GM12878 (cell line): ENCODE data around the gene TSPAN16. TPM values are rescaled to one million over a fixed set of nuclear protein-coding genes. Genes with fewer than 3 reads are reported as not detected.

Experiments
- ATAC-seq: fragments of 200-7000 bp; cut with Tn5 transposase; 3 replicates; pipeline ENCODE4 v1.9.1; 2020; ENCODE audit warnings: mild to moderate bottlenecking, moderate library complexity
- BruUV-seq: library from RNA; stranded (reverse); fragments of 400-500 nt; replicated peaks from 2 replicates; lab custom pipeline; 2021; lab: Mats Ljungman, UMichigan
- CTCF ChIA-PET: fragments of 300-600 bp; sonication (Branson Sonifier 250); formaldehyde crosslinking; extraction: SDS; loops from one replicate; lab custom pipeline; 2021; ENCODE audit warnings: inconsistent platforms; lab: Yijun Ruan, JAX
- POLR2A ChIA-PET: fragments of 350-600 bp; formaldehyde crosslinking; extraction: SDS; loops from one replicate; lab custom pipeline; 2021; ENCODE audit warnings: inconsistent platforms; lab: Charles Lee
- RAD21 ChIA-PET: fragments of 300-600 bp; sonication (Branson Sonifier 250); formaldehyde crosslinking; loops from one replicate; lab custom pipeline; 2023; ENCODE audit warnings: antibody characterized with exemption; ENCODE audit not compliant: unreplicated experiment; lab: Charles Lee
- SMC1A ChIA-PET: fragments of 300-600 bp; sonication (Branson Sonifier 250); formaldehyde crosslinking; loops from one replicate; lab custom pipeline; 2023; ENCODE audit not compliant: unreplicated experiment, uncharacterized antibody; lab: Charles Lee
- DNase-seq: peaks from one replicate; pipeline ENCODE4 v3.0.0-alpha.2; 2011; ENCODE audit warnings: low read depth, low spot score
- FAIRE-seq: peaks from 3 replicates; lab custom pipeline; 2011; peaks lifted over from hg19 to GRCh38; lab: Jason Lieb, UNC
- H2AFZ ChIP-seq: 2 replicates; pipeline ENCODE4 v1.6.0; 2011; ENCODE audit warnings: low read depth, low read length, control low read depth; ENCODE audit not compliant: control insufficient read depth
- H3K27ac ChIP-seq: 2 replicates; pipeline ENCODE4 v1.5.1; 2011; ENCODE audit warnings: control low read depth; ENCODE audit not compliant: control insufficient read depth, insufficient read depth
- H3K27me3 ChIP-seq, 2 experiments: replicated peaks in 1 of 2; 2 replicates each; pipeline versions ENCODE4 v1.6.0 to v1.6.1; 2011; ENCODE audit warnings: low read length in 1 of 2; ENCODE audit not compliant: control insufficient read depth in 2 of 2, insufficient read depth in 2 of 2
- H3K36me3 ChIP-seq, 2 experiments: 2 replicates each; pipeline ENCODE4 v1.5.1; 2011; ENCODE audit warnings: low read length in 1 of 2; ENCODE audit not compliant: control insufficient read depth in 2 of 2, insufficient read depth in 2 of 2
- H3K4me1 ChIP-seq: 2 replicates; pipeline ENCODE4 v1.6.1; 2011; ENCODE audit warnings: mild to moderate bottlenecking, low read length, moderate library complexity, mixed read lengths; ENCODE audit not compliant: control insufficient read depth, insufficient read depth
- H3K4me2 ChIP-seq: 2 replicates; pipeline ENCODE4 v1.6.0; 2011; ENCODE audit warnings: control low read depth; ENCODE audit not compliant: control insufficient read depth, insufficient read depth
- H3K4me3 ChIP-seq: fragments of 200-600 bp; sonication (generic); 2 replicates; pipeline ENCODE4 v1.5.1; 2016
- H3K79me2 ChIP-seq: 2 replicates; pipeline ENCODE4 v1.6.0; 2011; ENCODE audit warnings: low read length; ENCODE audit not compliant: control insufficient read depth, insufficient read depth
- H3K9ac ChIP-seq: 2 replicates; pipeline ENCODE4 v1.8.0; 2011; ENCODE audit warnings: low read length, control low read depth, mixed read lengths; ENCODE audit not compliant: control insufficient read depth, insufficient read depth
- H3K9me3 ChIP-seq: replicated peaks from 3 replicates; pipeline ENCODE4 v1.5.1; 2011; ENCODE audit warnings: mild to moderate bottlenecking, low read length; ENCODE audit not compliant: control insufficient read depth, insufficient read depth
- H4K20me1 ChIP-seq: 2 replicates; pipeline ENCODE4 v1.6.0; 2011; ENCODE audit not compliant: control insufficient read depth, insufficient read depth
- ATF7 ChIP-seq: fragments of 450-650 bp; IDR thresholded peaks from 2 replicates; pipeline ENCODE4 v1.6.1; 2016; ENCODE audit warnings: low read depth, mild to moderate bottlenecking
- BRCA1 ChIP-seq: IDR thresholded peaks from 2 replicates; pipeline ENCODE4 v1.6.1; 2011; ENCODE audit warnings: low read depth, low read length, improper control_type of control experiment
- DPF2 ChIP-seq: fragments of 450-650 bp; IDR thresholded peaks from 2 replicates; pipeline ENCODE4 v1.6.1; 2017; ENCODE audit warnings: mild to moderate bottlenecking
- ZBTB33 ChIP-seq: fragments of 450-650 bp; IDR thresholded peaks from 2 replicates; pipeline ENCODE4 v1.6.1; 2017; ENCODE audit warnings: mild to moderate bottlenecking
- WGBS: methylation state at CpG from one replicate; pipeline ENCODE4 v1.1.6; 2016; ENCODE audit warnings: low lambda C conversion rate; ENCODE audit not compliant: insufficient replicate concordance, insufficient coverage; ENCODE audit errors: missing lambda C conversion rate; 5-methylcytosine and 5-hydroxymethylcytosine counted together
- in situ Hi-C: fragments of 300-500 bp; cut with MboI; formaldehyde crosslinking; loops from 9 replicates; pipeline ENCODE4 v1.14.3; 2018; ENCODE audit warnings: mixed read lengths
- intact Hi-C: fragments of 100-400 bp; cut with micrococcal nuclease; formaldehyde crosslinking; loops from one replicate; pipeline ENCODE4 v1.14.2; 2022; ENCODE audit not compliant: unreplicated experiment
- polyA plus RNA-seq, 11 experiments: library from polyadenylated mRNA; depleted of rRNA in 4 of 11; unstranded in 6 of 11; stranded (reverse) in 5 of 11; fragments of >200 nt; fragmentation: Nextera tagmentation in 4 of 11; fragmentation: Illumina TruSeq in 1 of 11; extraction: Ambion mirVana in 4 of 11; extraction: Trizol in 1 of 11; gene quantifications; 1 replicate in 1 of 11; 2 replicates in 10 of 11; pipeline versions ENCODE4 v1.2.1 to v1.2.3, GENCODE V29; 2011 to 2016; ENCODE audit warnings: inconsistent platforms in 2 of 11, missing spikeins in 2 of 11, low read depth in 1 of 11
- total RNA-seq, 4 experiments: library from RNA; depleted of rRNA in 3 of 4; stranded (reverse); fragments of >200 nt in 3 of 4; fragmentation: Illumina TruSeq in 1 of 4; extraction: Trizol in 1 of 4; gene quantifications; 2 replicates each; pipeline versions ENCODE4 v1.2.1 to v1.2.3, GENCODE V29; 2013 to 2021

Gene TSPAN16
- total and polyA plus RNA-seq, 10 of the 15 experiments (the other 5 are each of a cell fraction or from before 2014, with no cell fraction given) = not detected

GRCh38 chr19:11291991-11292390 lies 4.0 kb upstream of the TSPAN16 start:
- Histone ChIP-seq H3K9me3 (no peaks in the 10 kb centered on the region), H3K79me2 (no peaks in the 10 kb centered on the region), H3K27ac (no peak overlapping the region), H3K4me1 (peaks cover 7% of the 10 kb centered on the region), H2AFZ (no peak overlapping the region; the same call in 1 of the 2 replicates), H4K20me1 (no peaks in the 10 kb centered on the region), H3K27me3 (no peaks in the 10 kb centered on the region), H3K36me3 (no peaks in the 10 kb centered on the region), H3K4me2 (no peak overlapping the region), H3K4me3 (no peak overlapping the region), H3K9ac (no peak overlapping the region)
- POLR2A ChIA-PET = interaction anchor here (0.6 kb wide), 1 partner anchor 162 kb away, joined by 3 read pairs; no protein-coding TSS in a partner anchor
- in situ Hi-C loops (loop anchor here (10.0 kb wide), 1 partner anchor 183 kb away; no protein-coding TSS in a partner anchor), intact Hi-C loops (loop anchor here (2.0 to 5.0 kb wide), 3 partner anchors 89 to 191 kb away; partner anchors contain the start of genes ODAD3 and PRKCSH)
- SMC1A ChIA-PET = interaction anchor here (1.4 to 4.1 kb wide), 2 partner anchors 83 to 89 kb away, joined by 3 to 40 read pairs; partner anchors contain the start of gene SWSAP1
- no peak for TF ChIP-seq BRCA1
- TF ChIP-seq ZBTB33 = no peak
- 0 out of 2 replicates have a peak, but pooled peaks have one; percentile 4 for TF ChIP-seq DPF2
- peak; percentile 89 for TF ChIP-seq ATF7
- no TSS peak for BruUV-seq
- WGBS = 0% methylated on average over 1 of the region's 1 CpG
- ATAC-seq (peak; percentile 56), FAIRE-seq (no peak), DNase-seq (no peak)
- RAD21 ChIA-PET = interaction anchor here (0.6 to 1.7 kb wide), 4 partner anchors 89 to 190 kb away, joined by 3 to 5 read pairs (median 4); no protein-coding TSS in a partner anchor
- CTCF ChIA-PET = interaction anchor here (0.7 to 5.2 kb wide), 7 partner anchors 49 to 398 kb away, joined by 3 to 51 read pairs (median 3); partner anchors contain the start of genes EPOR and SWSAP1
